IPS-NIHi7 (cell line): ENCODE data around the gene IGFBP2.

Experiments
- DNase-seq: peaks from one replicate; pipeline ENCODE4 v3.0.0; 2012; ENCODE audit warnings: mixed read lengths; ENCODE audit errors: extremely low spot score

IGFBP2 gene

GRCh38 chr2:216615298-216616082, 17.7 kb upstream of the IGFBP2 start:
- no peak for DNase-seq

- no peak for DNase-seq
Observed at GRCh38 chr2:216616083-216616678, 17.0 kb upstream of the IGFBP2 start.

- no peak for DNase-seq
Observed at GRCh38 chr2:216617159-216617815, 15.9 kb upstream of the IGFBP2 start.

- DNase-seq = peak; percentile 36
Observed at GRCh38 chr2:216618785-216619184, 14.4 kb upstream of the IGFBP2 start.

GRCh38 chr2:216619411-216620393, 13.5 kb upstream of the IGFBP2 start:
- peak; percentile 38 for DNase-seq

GRCh38 chr2:216620786-216621185, 12.4 kb upstream of the IGFBP2 start:
- no peak for DNase-seq

GRCh38 chr2:216621292-216621691, 11.9 kb upstream of the IGFBP2 start:
- no peak for DNase-seq

GRCh38 chr2:216622526-216622925, 10.7 kb upstream of the IGFBP2 start:
- DNase-seq = no peak

GRCh38 chr2:216624251-216624650, 9.0 kb upstream of the IGFBP2 start:
- no peak for DNase-seq

- DNase-seq = no peak
Observed at GRCh38 chr2:216626168-216626874, 6.9 kb upstream of the IGFBP2 start.

- no peak for DNase-seq
Observed at GRCh38 chr2:216626875-216627245, 6.4 kb upstream of the IGFBP2 start.

- DNase-seq = no peak
Observed at GRCh38 chr2:216629784-216630183, 3.4 kb upstream of the IGFBP2 start.

GRCh38 chr2:216632346-216632951, 771 bp upstream of the IGFBP2 start:
- DNase-seq = no peak

- no peak for DNase-seq
Observed at GRCh38 chr2:216633616-216634369, 573 bp downstream of the IGFBP2 start.

- no peak for DNase-seq
Observed at GRCh38 chr2:216634370-216635148, 1.3 kb downstream of the IGFBP2 start.

- DNase-seq = no peak
Observed at GRCh38 chr2:216635171-216635570, 2.0 kb downstream of the IGFBP2 start.

GRCh38 chr2:216635701-216636550, 2.7 kb downstream of the IGFBP2 start:
- peak; percentile 35 for DNase-seq
